ENCODE data around the gene MEDAG. TPM values are rescaled to one million over a fixed set of nuclear protein-coding genes. Genes with fewer than 3 reads are reported as not detected.

MEDAG gene
- total and polyA plus RNA-seq, 2 donors (not counting 3 experiments of a cell fraction or from before 2014, with no cell fraction given) = 27.2 TPM

GRCh38 chr13:30870916-30871587, 35.0 kb upstream of the MEDAG start:
- FAIRE-seq = no peak
- H2AFZ ChIP-seq (ENCODE audit: low read depth, low read length) = peak overlapping the region; percentile 61
- intact Hi-C loops (cut with micrococcal nuclease) = loop anchor here (1.0 kb wide), 6 partner anchors 27 to 291 kb away; partner anchors contain the start of gene USPL1

GRCh38 chr13:30871588-30872275, 34.3 kb upstream of the MEDAG start:
- DNase-seq (ENCODE audit: low read depth, low spot score) (peak; percentile 26), FAIRE-seq (no peak)
- POLR2A ChIA-PET = no interaction called here
- H3K27me3 ChIP-seq (ENCODE audit: control insufficient read depth in 2 of 2, insufficient read depth in 2 of 2, low read length in 2 of 2) = no peaks in the 10 kb centered on the region
- H4K20me1 ChIP-seq (replicated peaks; ENCODE audit: control insufficient read depth, extremely low read depth, insufficient read depth, low read length) = no peaks in the 10 kb centered on the region
- no peaks in the 10 kb centered on the region for H3K9me1 ChIP-seq (replicated peaks; ENCODE audit: control insufficient read depth, extremely low read depth, insufficient read depth, low read length)
- H3K36me3 ChIP-seq (ENCODE audit: control insufficient read depth in 2 of 2, extremely low read depth in 1 of 2, insufficient read depth in 2 of 2, low read length in 2 of 2) = no peaks in the 10 kb centered on the region
- intact Hi-C loops (cut with micrococcal nuclease) = loop anchor here (2.0 kb wide), 1 partner anchor 173 kb away; no protein-coding TSS in a partner anchor
- H3K79me2 ChIP-seq (ENCODE audit: control insufficient read depth, insufficient read depth, low read length) = no peaks in the 10 kb centered on the region
- no TSS peak for BruUV-seq (replicated peaks)
- peak overlapping the region; percentile 97 for H3K27ac ChIP-seq (ENCODE audit: insufficient read depth, low read depth, low read length)
- H3K4me1 ChIP-seq (ENCODE audit: control insufficient read depth, extremely low read depth, insufficient read depth, low read length) = peaks cover 42% of the 10 kb centered on the region
- H3K9me3 ChIP-seq (replicated peaks; ENCODE audit: control insufficient read depth, insufficient read depth, low read length) = no peaks in the 10 kb centered on the region
- TF ChIP-seq MYC (IDR thresholded peaks at IDR 0.05; ENCODE audit: low read depth, low read length) (no peak), GATA2 (IDR thresholded peaks at IDR 0.05; ENCODE audit: insufficient read depth, insufficient read length, low read depth, low read length) (no peak), MAX (IDR thresholded peaks at IDR 0.05; ENCODE audit: insufficient read depth, insufficient read length) (no peak), EZH2 (IDR thresholded peaks at IDR 0.05; ENCODE audit: borderline replicate concordance, low read depth, low read length, severe bottlenecking) (no peak), POLR2A (IDR thresholded peaks at IDR 0.05; ENCODE audit: low read depth, low read length) (no peak), POLR2AphosphoS5 (IDR thresholded peaks at IDR 0.05; ENCODE audit: insufficient read depth, low read depth, low read length) (no peak), CTCF (IDR thresholded peaks at IDR 0.05; ENCODE audit: extremely low read depth in 1 of 2, insufficient read depth in 1 of 2, low read depth in 1 of 2, low read length in 2 of 2) (no peak), JUN (IDR thresholded peaks at IDR 0.05; ENCODE audit: borderline replicate concordance, insufficient read depth, insufficient read length, low read depth) (no peak), FOS (IDR thresholded peaks at IDR 0.05; ENCODE audit: borderline replicate concordance, insufficient read depth, low read length) (no peak)
- no peak overlapping the region for H3K4me2 ChIP-seq (ENCODE audit: insufficient read depth, low read length)
- no peak overlapping the region for H2AFZ ChIP-seq (ENCODE audit: low read depth, low read length)
- dilution Hi-C loops (cut with MboI; ENCODE audit: extremely low pct_ligation_motif_present, low sequenced_read_pairs) = no loop called here
- no peak overlapping the region for H3K9ac ChIP-seq (replicated peaks; ENCODE audit: extremely low read depth, insufficient read depth, low read length)
- no peak overlapping the region for H3K4me3 ChIP-seq (replicated peaks in 1 of 3; ENCODE audit: insufficient read depth in 1 of 3, low read depth in 1 of 3, low read length in 3 of 3)
- CTCF ChIA-PET = interaction anchor here (0.6 to 1.2 kb wide), 4 partner anchors 22 to 37 kb away, joined by 3 to 4 read pairs (median 3); no protein-coding TSS in a partner anchor

More at GRCh38 chr13:30870916-30871587, 35.0 kb upstream of the MEDAG start:
- peak overlapping the region; percentile 97 for H3K27ac ChIP-seq (ENCODE audit: insufficient read depth, low read depth, low read length)
- peak overlapping the region; percentile 31 for H3K9ac ChIP-seq (replicated peaks; ENCODE audit: extremely low read depth, insufficient read depth, low read length)
- no peaks in the 10 kb centered on the region for H3K36me3 ChIP-seq (ENCODE audit: control insufficient read depth in 2 of 2, extremely low read depth in 1 of 2, insufficient read depth in 2 of 2, low read length in 2 of 2)
- H3K9me3 ChIP-seq (replicated peaks; ENCODE audit: control insufficient read depth, insufficient read depth, low read length) = no peaks in the 10 kb centered on the region
- TSS peak; percentile 24 for BruUV-seq (replicated peaks)
- no peak for DNase-seq (ENCODE audit: low read depth, low spot score)
- CTCF ChIA-PET = interaction anchor here (0.7 to 2.0 kb wide), 11 partner anchors 21 to 739 kb away, joined by 3 to 12 read pairs (median 3); partner anchors contain the start of genes MEDAG and TEX26
- no peaks in the 10 kb centered on the region for H4K20me1 ChIP-seq (replicated peaks; ENCODE audit: control insufficient read depth, extremely low read depth, insufficient read depth, low read length)
- POLR2A ChIA-PET = interaction anchor here (0.6 to 1.7 kb wide), 4 partner anchors 38 to 248 kb away, joined by 3 to 6 read pairs (median 4); no protein-coding TSS in a partner anchor
- dilution Hi-C loops (cut with MboI; ENCODE audit: extremely low pct_ligation_motif_present, low sequenced_read_pairs) = no loop called here
- H3K27me3 ChIP-seq (ENCODE audit: control insufficient read depth in 2 of 2, insufficient read depth in 2 of 2, low read length in 2 of 2) = no peaks in the 10 kb centered on the region
- peaks cover 39% of the 10 kb centered on the region for H3K4me1 ChIP-seq (ENCODE audit: control insufficient read depth, extremely low read depth, insufficient read depth, low read length)
- H3K4me2 ChIP-seq (ENCODE audit: insufficient read depth, low read length) = no peak overlapping the region
- H3K4me3 ChIP-seq (replicated peaks in 1 of 3; ENCODE audit: insufficient read depth in 1 of 3, low read depth in 1 of 3, low read length in 3 of 3) = no peak overlapping the region
- H3K9me1 ChIP-seq (replicated peaks; ENCODE audit: control insufficient read depth, extremely low read depth, insufficient read depth, low read length) = no peaks in the 10 kb centered on the region
- no peaks in the 10 kb centered on the region for H3K79me2 ChIP-seq (ENCODE audit: control insufficient read depth, insufficient read depth, low read length)
- no peak for TF ChIP-seq EZH2 (IDR thresholded peaks at IDR 0.05; ENCODE audit: borderline replicate concordance, low read depth, low read length, severe bottlenecking)
- TF ChIP-seq MAX (IDR thresholded peaks at IDR 0.05; ENCODE audit: insufficient read depth, insufficient read length) = no peak

All from endothelial cell of umbilical vein (primary cell).